Stimulated activated CD4-positive, alpha-beta T cell treated with anti-CD3 and anti-CD28 coated beads, Interleukin-4, amount 100 ng/mL, for 48 hours (primary cell): ENCODE data around the gene PUDP.
A peak's percentile ranks its signal among the peaks of the same experiment; 100 is the strongest.

Experiments used
- DNase-seq, 2 donors: peaks; one replicate each; pipeline ENCODE4 v3.0.0-alpha.2; 2020; ENCODE audit warnings: low read depth in 2 of 2

The PUDP gene

DNA sequence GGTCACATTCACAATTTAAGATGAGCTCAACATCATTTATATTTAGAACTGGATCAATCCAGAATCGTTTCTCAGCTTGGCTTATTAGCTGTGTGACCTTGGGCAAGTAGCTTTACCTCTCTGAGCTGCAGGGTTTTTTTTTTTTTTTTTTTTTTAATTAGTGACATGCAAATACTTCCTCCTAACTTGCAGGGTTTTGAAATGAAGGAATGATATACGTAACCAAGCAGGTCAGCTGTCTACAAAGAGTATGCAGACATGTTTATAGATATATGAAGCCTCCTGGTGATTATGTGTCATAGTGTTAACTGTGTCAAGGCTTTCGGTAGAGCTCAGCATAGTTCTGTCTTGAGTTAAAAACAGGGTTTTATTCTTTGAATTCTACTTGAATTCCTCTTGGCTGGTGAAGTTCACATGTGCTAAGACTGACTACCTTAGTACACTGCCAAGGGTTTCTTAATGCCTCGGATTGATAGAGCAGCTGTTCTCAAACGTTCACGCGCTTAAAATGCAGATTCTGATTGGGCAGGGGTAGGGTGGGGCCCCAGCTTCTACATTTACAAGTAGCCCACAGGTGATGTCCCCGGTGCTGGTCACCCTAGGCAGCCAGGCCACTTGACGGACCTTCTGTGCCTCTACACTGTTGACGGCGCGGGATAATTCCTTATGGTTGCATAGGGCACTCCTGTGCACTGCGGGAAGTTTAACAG is 1.1 kb downstream of the PUDP start:
- DNase-seq, result peak; percentile 0 to 3

DNA sequence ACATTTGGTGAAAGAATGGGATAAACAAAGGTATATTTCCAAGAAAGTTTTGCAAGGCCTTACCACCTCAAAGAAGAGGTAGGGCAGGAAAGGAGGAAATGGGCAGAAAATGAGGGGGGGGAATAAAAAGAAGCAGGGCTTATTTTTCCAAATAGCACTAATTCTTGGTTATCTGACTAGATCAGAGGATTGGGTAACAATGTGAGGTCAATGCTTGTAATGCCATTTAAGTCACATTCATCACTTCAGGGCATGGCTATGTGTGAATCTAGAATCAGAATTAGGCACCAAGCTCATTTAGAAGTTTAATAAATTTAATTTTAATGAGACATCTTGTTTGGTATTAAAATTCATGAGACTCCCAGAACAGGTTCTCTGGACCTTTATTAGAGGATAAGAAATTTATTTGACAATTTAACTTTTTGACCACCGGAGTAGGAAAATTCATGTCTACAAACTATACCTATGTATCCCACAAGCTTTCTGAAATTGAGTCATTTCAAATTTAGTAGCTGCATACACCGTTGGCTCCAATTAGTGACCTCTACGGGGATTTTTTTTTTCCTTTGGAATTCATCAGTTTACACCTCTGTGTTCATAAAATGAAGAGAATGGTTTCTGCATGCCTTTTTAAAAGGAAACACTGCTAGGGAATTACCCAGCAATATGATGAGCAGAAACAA is 1.8 kb downstream of the PUDP start:
- no peak for DNase-seq

DNA sequence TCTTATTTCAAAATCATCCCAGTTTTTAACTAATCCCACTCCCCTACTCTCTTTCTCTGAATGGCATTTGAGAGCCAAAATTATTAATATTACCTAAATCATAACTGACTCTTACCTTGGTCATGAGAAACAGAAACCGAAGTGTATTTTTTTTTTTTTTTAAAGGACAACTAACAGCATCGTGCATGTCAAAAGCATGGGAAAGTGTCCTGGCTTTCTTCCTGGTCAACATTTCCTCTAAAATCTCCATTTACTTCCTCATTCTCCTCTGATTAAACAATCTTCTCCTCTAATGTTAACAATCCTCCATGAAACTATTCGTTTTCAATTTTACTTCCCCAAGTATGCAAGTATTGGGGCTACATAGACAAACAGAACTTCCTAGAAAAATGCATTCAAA is 2.5 kb downstream of the PUDP start:
- DNase-seq, result no peak

DNA sequence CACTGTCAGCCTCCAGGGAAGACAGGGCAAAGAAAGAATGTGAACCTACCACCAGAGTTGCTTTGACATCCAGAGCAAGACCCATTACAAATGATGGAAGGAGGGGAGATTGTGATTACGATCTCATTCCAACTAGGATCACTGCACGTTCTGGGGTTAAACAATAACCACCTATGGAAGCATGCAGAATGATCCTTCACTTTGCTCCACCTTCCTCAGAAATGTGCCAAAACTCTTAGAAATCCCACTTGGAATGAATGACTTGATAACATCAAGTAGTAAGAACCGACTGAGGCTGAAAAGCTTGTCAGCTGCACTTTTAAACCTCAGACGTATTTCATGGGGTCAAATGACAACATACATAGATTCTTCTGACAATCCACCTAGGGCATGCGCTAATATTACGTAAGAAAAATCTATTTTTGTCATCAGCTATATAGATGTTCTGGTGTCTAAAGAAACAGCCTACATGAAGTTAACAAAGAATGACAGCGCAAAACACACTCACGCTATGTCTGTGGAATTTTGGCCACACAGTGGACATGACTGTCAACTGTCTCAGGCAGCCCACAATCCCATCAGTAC is 3.9 kb downstream of the PUDP start:
- no peak for DNase-seq

DNA sequence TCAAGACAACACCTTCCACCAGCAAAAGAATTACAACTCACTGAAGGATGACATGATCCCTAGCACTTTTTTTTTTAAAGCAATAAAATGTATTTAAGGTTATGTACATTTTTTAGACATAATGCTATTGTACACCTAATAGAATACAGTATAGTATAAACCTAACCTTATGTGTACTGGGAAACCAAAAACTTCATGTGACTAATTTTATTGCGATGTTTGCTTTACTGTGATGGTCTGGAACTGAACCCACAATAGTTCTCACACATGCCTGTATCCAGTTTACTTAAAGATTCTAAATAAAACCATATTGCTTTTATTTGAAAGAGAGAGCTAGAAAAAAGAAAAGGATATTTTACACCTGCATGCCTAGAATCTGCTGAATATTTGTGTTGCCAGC is 4.9 kb downstream of the PUDP start:
- no peak for DNase-seq

DNA sequence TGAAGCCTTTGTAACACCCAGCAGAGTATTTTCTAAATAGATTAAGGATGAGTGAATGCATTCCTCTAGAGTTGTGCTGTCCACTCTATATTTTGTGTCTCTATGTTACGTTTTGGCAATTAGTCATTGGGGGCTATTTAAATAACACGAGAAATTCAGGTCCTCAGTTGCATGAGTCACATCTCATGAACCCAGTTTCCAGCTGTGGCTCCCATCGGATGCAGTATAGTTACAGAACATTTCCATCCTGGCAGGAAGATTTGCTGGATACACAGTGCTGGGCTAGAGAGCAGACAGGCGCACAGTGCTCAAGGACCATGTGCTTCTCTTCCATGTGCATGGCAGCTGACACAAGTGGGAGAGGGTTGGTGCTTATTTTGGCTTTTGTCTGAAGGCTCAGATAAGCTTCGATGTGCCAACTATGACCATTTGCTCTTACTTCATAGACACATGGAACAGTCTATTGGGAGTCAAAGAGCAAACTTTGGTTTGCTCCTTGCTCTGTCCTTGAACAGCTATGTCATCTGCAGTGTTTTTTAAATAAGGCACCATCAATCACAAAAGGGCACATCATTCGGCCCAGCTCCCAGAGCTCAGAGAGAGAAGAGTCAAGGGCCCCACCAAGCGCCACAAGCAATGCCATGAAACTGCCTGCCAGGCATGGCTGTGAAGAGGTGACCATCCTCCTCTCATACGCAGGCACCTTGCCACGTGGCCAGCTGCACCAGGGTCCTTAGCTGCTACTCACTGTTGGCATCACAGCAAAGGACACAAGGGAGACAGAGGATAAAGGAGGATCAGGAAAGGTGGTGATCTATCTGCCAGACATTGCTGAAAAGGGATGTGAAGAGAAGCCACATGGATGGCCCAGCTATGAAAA is 8.5 kb downstream of the PUDP start:
- no peak for DNase-seq

DNA sequence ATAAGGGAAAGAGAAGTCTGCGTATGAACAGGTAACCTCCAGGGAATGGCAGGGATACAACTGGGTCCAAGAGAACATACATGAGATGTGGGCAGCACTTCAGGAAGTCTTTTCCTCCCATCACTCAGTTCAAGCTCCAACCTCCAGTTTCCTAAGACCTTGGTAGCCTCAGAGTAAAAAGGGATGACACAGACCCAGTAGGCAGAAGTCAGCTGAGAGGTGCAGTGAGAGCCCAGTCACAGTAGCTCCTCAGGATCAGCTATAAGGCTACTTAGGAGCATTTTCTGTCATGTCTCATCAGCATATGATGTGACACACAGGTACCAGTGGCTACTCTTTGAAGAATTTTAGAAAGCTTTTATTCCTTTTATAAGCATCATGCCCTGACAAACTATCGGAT is 13.0 kb downstream of the PUDP start:
- no peak for DNase-seq

DNA sequence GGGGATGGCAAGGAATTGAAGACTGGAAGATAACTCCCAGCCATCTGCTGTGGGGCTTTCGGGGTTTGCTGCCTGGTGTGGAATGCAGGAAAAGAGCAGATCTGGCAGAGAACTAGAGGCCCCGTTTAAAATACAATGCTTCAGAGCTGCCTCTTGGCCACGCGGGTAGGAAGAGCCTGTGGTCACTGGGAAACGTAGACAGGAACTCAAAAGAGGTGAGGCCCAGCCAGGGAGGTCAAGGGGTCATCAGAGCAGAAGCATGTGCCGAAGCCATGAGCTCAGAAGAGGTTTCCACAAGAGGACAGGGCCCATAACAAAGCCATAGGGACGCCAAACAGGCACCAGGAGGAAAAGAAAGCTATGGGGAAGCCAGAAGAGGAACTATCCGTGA is 14.9 kb downstream of the PUDP start:
- DNase-seq, result no peak

DNA sequence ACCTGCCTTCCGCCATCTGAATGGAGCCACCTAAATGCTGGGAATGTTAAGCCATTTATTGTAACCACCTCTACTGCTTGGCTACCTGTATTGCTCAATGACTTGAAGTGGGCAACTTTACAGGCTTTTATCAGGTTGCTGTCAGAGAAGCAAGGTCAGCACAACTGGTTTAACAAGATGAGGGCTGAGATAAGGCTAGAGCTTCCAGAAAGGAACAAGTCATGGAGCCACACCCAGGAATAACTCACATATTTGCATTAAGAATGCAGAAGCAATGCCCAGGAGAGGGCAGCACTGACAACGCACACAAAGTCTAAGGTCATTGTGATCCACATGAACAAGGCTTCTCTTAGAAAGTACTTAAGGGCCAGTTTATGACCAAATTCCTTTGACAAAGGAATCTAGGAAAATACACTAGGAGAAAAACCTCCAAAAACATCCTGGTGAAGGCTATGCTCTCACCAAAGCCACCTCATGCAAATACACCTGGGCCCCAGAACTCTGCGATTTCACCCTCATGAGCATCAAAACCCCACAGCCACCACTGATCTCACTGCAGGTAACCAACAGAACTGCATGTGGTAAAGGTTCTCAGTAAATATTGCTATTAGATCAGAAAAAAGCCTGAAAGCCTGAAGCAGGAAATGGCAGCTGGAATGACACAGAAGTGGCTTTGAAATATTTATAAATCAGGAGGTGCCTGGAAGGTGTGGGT is 15.5 kb downstream of the PUDP start:
- DNase-seq, result peak in 1 of 2 donors; percentile 5

DNA sequence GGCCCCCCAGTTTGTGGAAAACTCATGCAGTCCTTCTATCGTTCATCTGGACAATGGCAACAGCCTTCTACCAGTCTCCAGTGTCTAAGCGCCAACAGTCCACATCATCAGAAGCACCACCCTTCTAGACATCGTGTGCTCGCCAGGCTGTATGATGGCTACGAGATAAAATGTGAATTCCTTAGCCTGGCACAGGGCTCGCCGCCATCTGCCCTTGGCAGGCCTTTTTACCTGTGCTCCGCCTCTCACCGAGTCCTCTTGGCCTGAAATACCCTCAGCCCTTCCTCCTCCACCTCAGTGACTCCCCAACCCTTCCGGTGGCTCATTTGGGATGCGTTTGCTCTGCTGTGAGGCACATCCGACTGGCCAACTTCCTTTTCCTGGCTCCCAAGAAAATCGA is 16.3 kb downstream of the PUDP start:
- no peak for DNase-seq

DNA sequence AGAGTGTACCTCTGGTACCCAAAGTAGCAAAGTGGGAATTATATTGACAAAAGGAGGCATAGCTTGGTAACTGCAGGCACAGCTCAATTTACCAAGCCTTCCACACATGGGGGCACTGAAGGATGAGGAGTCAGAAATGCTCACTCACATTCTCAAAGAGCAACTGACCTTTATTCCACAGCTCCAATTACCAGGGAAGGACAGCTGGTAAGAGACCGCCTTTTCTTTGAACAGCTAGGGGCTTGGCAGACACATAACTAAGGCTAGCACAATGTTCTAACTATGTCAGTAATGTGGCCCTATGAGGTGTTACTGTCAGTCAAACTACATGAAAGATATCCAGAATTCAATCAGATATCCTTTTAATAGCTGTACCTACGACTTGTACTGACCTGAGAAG is 20.9 kb downstream of the PUDP start:
- no peak for DNase-seq

DNA sequence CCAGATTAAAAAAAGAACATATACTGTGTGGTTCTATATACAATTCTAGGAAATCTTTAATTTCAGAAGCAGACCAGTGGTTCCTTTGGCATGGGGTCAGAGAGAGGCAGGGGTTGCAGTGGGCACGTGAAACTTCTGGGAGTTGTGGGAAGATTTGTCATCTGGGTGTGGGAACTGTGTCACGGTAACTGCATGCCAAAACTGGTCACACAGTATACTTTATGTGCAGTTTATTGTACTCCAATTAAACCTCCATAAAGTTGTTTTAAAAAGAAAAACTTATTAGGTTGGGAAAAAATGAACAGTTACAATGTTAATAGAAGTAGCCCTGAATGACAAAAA is 27.1 kb downstream of the PUDP start:
- no peak for DNase-seq

DNA sequence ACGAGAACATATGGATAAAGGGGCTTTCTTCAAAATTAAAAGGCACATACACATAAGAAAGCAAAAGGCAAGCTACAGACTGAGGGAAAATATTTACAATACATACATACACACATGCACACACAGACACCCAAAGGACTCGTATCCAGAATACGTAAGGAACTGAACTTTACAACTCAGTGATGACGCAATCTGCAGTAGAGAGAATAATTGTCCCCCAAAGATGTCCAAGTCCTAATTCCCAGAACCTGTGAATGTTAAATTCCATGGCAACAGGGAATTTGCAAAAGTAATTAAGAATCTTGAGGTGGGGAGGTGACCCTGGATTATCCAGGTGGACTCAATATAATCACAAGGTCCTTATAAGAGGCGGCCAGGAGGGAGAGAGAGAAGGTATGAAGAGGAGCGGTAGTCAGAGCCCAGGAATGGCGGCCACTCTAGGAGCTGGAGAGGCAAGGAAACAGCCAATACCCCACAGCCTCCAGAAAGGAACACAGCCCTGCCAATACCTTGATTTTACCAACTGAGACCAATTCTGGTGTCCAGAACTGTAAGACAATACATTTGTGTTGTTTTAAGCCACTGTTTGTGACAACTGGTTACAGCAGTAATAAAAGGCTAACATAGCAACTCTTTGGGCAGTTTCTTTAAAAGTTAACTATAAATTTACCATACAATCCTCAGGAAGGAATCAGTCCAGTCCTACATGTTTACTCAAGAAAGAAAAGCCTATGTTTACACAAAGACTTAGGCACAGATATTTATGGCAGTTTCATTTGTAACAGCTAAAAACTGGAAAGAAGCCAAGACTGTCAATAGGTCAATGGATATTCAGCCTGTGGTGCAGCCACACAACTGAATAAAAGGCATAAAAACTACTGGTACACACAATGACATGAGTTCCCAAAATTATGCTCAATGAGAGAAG is 27.7 kb downstream of the PUDP start:
- no peak for DNase-seq

DNA sequence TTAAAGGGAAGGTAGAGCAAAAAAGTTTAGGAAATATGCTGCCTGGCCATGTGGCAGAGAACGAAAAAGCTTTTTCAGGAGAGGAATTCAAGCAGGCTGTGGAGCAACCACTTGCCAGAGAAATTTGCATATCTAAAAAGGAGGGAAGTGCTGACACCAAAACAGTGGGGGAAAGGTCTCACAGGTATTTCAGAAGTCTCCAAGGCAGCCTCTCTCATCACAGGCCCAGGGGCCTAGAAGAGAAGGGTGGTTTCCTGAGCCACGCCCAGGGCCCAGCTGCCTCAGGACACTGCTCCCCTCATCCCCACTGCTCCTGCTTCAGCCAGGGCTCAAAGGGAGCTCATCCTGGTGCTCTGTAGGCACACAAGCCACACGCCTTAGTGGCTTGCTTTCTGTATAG is 30.4 kb downstream of the PUDP start:
- DNase-seq, result no peak

DNA sequence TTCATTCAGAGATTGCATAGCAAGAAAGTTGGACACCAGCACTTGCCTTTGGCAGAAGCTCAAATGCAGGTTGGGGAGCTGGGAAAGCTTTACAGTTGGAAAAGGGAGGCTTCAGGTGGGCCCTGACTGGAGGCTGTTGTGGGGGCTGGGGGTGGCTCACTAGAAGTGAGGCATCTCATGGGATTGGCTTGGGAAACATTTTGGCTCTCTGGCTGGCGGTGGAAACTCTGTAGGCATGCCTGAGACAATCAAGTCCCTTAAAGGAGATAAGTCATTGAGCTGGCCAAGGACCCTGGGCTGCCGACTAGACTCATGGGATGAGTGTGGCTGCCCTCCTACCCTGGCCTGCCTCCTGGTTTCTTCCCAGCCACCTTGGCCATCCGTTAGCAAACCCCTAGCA is 31.9 kb downstream of the PUDP start:
- DNase-seq, result no peak

DNA sequence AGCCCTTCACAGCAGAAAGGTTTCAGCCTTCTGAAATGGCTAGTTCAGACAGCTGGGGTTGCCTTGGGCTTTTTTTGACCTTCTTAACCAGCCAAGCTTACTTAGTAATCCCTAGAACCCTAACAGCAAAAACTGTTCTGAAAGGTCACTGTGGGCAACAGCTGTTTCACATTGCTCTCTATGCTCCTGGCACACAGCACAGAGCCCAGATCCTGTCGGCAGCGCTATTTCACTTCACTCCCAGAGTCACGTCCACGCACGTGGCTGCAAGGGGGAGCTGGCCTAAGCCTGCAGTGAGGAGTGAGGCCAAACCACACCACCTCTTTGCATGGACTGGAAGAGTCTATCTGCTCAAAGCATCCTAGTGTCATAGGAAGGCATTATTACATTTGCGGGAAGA is 32.4 kb downstream of the PUDP start:
- DNase-seq, result no peak

DNA sequence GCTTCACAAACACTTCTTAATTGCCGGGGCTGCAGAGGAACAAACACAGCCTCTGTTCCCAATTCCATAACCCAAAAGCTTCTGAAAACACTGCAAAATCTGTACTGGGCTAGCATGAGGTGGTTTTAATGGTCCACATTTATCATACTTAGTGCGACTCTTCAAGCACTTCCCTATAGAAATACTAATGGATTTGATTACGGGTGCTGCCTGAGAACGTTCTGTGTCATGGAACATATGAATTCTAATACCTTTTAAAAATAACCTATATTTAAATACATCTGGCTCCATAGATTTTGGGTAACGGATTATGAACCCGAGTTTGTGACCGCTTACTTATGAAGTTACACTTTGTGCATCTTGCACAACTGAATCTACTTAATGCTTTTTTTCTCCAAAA is 35.9 kb downstream of the PUDP start:
- no peak for DNase-seq

DNA sequence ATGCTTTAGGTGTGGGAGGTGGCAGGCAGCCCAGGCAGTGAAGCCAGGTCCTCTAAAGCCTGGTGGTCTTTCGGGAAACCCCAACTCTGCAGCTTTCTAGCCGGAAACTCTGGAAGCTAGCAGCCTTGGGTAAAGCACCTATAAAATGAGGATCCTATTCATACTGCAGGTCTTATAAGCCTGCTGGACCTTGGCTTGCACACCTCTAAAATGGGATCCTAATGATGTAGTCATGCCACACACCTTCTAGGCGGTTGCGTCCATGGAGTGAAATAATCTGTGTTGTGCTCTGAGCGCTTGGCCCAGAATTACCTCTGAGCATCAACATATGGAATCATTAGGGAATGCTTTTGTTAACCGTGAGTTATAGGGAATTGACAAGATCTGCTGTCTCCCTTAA is 36.4 kb downstream of the PUDP start:
- DNase-seq, result no peak

DNA sequence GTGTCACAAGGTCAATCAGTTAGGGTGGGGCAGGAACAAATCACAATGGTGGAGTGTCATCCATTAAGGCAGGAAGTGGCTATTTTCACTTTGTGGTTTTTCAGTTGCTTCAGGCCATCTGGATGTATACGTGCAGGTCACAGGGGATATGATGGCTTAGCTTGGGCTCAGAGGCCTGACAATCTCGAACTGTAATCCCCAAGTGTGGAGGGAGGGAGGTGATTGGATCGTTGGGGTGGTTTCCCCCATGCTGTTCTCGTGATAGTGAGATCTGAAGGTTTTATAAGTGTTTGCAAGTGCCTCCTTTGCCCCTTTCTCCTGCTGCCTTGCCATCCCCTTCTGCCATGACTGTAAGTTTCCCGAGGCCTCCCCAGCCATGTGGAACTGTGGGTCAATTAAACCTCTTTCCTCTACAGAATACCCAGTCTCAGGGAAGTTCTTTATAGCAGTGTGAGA is 37.1 kb downstream of the PUDP start:
- DNase-seq, result no peak
